PC-3 (cell line): ENCODE results near the gene R3HDM2. TPM values are rescaled to one million over a fixed set of nuclear protein-coding genes. Genes with fewer than 3 reads are reported as not detected.

ENCODE experiments used
- ATAC-seq: fragments of 200-7000 bp; cut with Tn5 transposase; 2 replicates; pipeline ENCODE4 v1.9.1; 2020; ENCODE audit warnings: mild to moderate bottlenecking, moderate library complexity
- BruUV-seq: library from RNA; stranded (reverse); fragments of 400-500 nt; replicated peaks from 2 replicates; lab custom pipeline; 2021; lab: Mats Ljungman, UMichigan
- CTCF ChIA-PET: fragments of 300-600 bp; sonication (Branson Sonifier 250); formaldehyde crosslinking; loops from one replicate; lab custom pipeline; 2022; ENCODE audit warnings: antibody characterized with exemption; lab: Charles Lee
- POLR2A ChIA-PET: fragments of 300-600 bp; sonication (Branson Sonifier 250); formaldehyde crosslinking; loops from one replicate; lab custom pipeline; 2022; ENCODE audit warnings: antibody characterized with exemption; ENCODE audit not compliant: unreplicated experiment; lab: Charles Lee
- DNase-seq: peaks from one replicate; pipeline ENCODE4 v3.0.0-alpha.2; 2015
- H2AFZ ChIP-seq: fragments of 300-600 bp; sonication (generic); 2 replicates; pipeline ENCODE4 v1.6.0; 2016; ENCODE audit warnings: antibody characterized with exemption, low read length
- H3F3A ChIP-seq: fragments of 300-600 bp; sonication (generic); one replicate; pipeline ENCODE4 v1.6.0; 2017; ENCODE audit warnings: antibody characterized with exemption, low read length, control low read depth, mild to moderate bottlenecking; ENCODE audit not compliant: unreplicated experiment
- H3K27ac ChIP-seq: fragments of 300-600 bp; sonication (generic); 2 replicates; pipeline ENCODE4 v1.5.1; 2016; ENCODE audit warnings: mild to moderate bottlenecking, low read length
- H3K27me3 ChIP-seq: fragments of 300-600 bp; sonication (generic); 2 replicates; pipeline ENCODE4 v1.6.1; 2016; ENCODE audit warnings: low read length, mixed read lengths
- H3K36me3 ChIP-seq: fragments of 300-600 bp; sonication (generic); 2 replicates; pipeline ENCODE4 v1.6.1; 2016; ENCODE audit warnings: low read depth, mixed run types, low read length, mixed read lengths
- H3K4me1 ChIP-seq: fragments of 300-600 bp; sonication (generic); 2 replicates; pipeline ENCODE4 v1.5.1; 2016; ENCODE audit warnings: low read length; ENCODE audit not compliant: insufficient read depth
- H3K4me2 ChIP-seq: fragments of 300-600 bp; sonication (generic); 2 replicates; pipeline ENCODE4 v1.6.0; 2016; ENCODE audit warnings: low read length
- H3K4me3 ChIP-seq: fragments of 300-600 bp; sonication (generic); 2 replicates; pipeline ENCODE4 v1.5.1; 2016; ENCODE audit warnings: mild to moderate bottlenecking, low read length, mixed read lengths
- H3K79me2 ChIP-seq: fragments of 300-600 bp; sonication (generic); 2 replicates; pipeline ENCODE4 v1.6.1; 2017; ENCODE audit warnings: low read length, mixed read lengths
- H3K9ac ChIP-seq: fragments of 300-600 bp; sonication (generic); 2 replicates; pipeline ENCODE4 v1.6.0; 2016; ENCODE audit warnings: mild to moderate bottlenecking, low read length
- H3K9me2 ChIP-seq: fragments of 300-600 bp; sonication (generic); replicated peaks from 2 replicates; pipeline ENCODE4 v1.6.1; 2016; ENCODE audit warnings: mixed run types, low read length, mixed read lengths
- H3K9me3 ChIP-seq: fragments of 300-600 bp; sonication (generic); 2 replicates; pipeline ENCODE4 v1.6.1; 2016; ENCODE audit warnings: low read length, mixed read lengths
- H4K20me1 ChIP-seq: fragments of 300-600 bp; sonication (generic); 2 replicates; pipeline ENCODE4 v1.6.1; 2016; ENCODE audit warnings: low read length, mixed read lengths
- EZH2 ChIP-seq: fragments of 300-600 bp; sonication (generic); IDR thresholded peaks from one replicate; pipeline ENCODE4 v1.6.1; 2017; ENCODE audit warnings: antibody characterized with exemption, mild to moderate bottlenecking, low read length; ENCODE audit not compliant: unreplicated experiment
- EZH2phosphoT487 ChIP-seq: fragments of 300-600 bp; sonication (generic); IDR thresholded peaks from 2 replicates; pipeline ENCODE4 v1.6.1; 2018; ENCODE audit warnings: mild to moderate bottlenecking, antibody characterized with exemption, low read length, borderline replicate concordance
- intact Hi-C: fragments of 100-400 bp; cut with micrococcal nuclease; formaldehyde crosslinking; loops from 2 replicates; pipeline ENCODE4 v1.9.0; 2023
- total RNA-seq: library from RNA; depleted of rRNA; stranded (reverse); fragments of >200 nt; gene quantifications from 2 replicates; pipeline ENCODE4 v1.2.3, GENCODE V29; 2014
- TF ChIP-seq, protein P1 (sequence below): fragments of 300-600 bp; sonication (generic); conservative IDR thresholded peaks from 2 replicates; pipeline ENCODE4 v1.5.1; 2017; ENCODE audit warnings: antibody characterized with exemption, low read depth, mild to moderate bottlenecking, low read length

Gene R3HDM2
- total RNA-seq, 1 experiment from 2014 or later = 14.0 TPM

- Histone ChIP-seq H3F3A (no peaks in the 10 kb centered on the region), H3K4me1 (peaks cover 39% of the 10 kb centered on the region), H4K20me1 (no peaks in the 10 kb centered on the region), H3K9me2 (no peaks in the 10 kb centered on the region), H3K27me3 (peaks cover 19% of the 10 kb centered on the region), H3K79me2 (no peaks in the 10 kb centered on the region), H3K36me3 (no peaks in the 10 kb centered on the region), H2AFZ (peak within 1 kb of the TSS; percentile 75), H3K27ac (no peak within 1 kb of the TSS), H3K4me2 (peak within 1 kb of the TSS; percentile 87), H3K4me3 (peak within 1 kb of the TSS; percentile 68), H3K9ac (no peak within 1 kb of the TSS), H3K9me3 (no peaks in the 10 kb centered on the region)
- intact Hi-C loops = no loop called here
- TF ChIP-seq EZH2 (peak; percentile 74), EZH2phosphoT487 (no peak)
- no TSS peak for BruUV-seq
- POLR2A ChIA-PET = no interaction called here
- peak; percentile 7 for ATAC-seq
- CTCF ChIA-PET = interaction anchor here (0.6 kb wide), 1 partner anchor 74 kb away, joined by 5 read pairs; no protein-coding TSS in a partner anchor
- DNase-seq = peak; percentile 40
Observed at GRCh38 chr12:57216014-57216911, 214.6 kb downstream of the R3HDM2 start, which contains the start of gene NXPH4. TSS of gene NXPH4 (plus strand) at chr12:57216794. CDS start at chr12:57216970, 176 bp downstream.

GRCh38 chr12:57215668-57216013, 215.2 kb downstream of the R3HDM2 start:
- Histone ChIP-seq H3K27me3 (peaks cover 19% of the 10 kb centered on the region), H3K9me2 (no peaks in the 10 kb centered on the region), H3K4me2 (peak overlapping the region; percentile 87; the same call in 1 of the 2 replicates), H3K27ac (no peak overlapping the region), H3K79me2 (no peaks in the 10 kb centered on the region), H3K4me3 (no peak overlapping the region), H3K4me1 (peaks cover 39% of the 10 kb centered on the region), H3K36me3 (no peaks in the 10 kb centered on the region), H3K9ac (no peak overlapping the region), H4K20me1 (no peaks in the 10 kb centered on the region), H2AFZ (no peak overlapping the region), H3F3A (no peaks in the 10 kb centered on the region), H3K9me3 (no peaks in the 10 kb centered on the region)
- BruUV-seq = no TSS peak
- ATAC-seq (peak; percentile 10; the same call in 1 of the 2 replicates), DNase-seq (peak; percentile 34)
- ChIA-PET CTCF (no interaction called here), POLR2A (no interaction called here)
- TF ChIP-seq EZH2phosphoT487 = no peak
- TF ChIP-seq EZH2 = no peak
- TF ChIP-seq, protein P1, sequence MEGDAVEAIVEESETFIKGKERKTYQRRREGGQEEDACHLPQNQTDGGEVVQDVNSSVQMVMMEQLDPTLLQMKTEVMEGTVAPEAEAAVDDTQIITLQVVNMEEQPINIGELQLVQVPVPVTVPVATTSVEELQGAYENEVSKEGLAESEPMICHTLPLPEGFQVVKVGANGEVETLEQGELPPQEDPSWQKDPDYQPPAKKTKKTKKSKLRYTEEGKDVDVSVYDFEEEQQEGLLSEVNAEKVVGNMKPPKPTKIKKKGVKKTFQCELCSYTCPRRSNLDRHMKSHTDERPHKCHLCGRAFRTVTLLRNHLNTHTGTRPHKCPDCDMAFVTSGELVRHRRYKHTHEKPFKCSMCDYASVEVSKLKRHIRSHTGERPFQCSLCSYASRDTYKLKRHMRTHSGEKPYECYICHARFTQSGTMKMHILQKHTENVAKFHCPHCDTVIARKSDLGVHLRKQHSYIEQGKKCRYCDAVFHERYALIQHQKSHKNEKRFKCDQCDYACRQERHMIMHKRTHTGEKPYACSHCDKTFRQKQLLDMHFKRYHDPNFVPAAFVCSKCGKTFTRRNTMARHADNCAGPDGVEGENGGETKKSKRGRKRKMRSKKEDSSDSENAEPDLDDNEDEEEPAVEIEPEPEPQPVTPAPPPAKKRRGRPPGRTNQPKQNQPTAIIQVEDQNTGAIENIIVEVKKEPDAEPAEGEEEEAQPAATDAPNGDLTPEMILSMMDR = no peak
- intact Hi-C loops = no loop called here

- no peak overlapping the region for H2AFZ ChIP-seq
- H3K27me3 ChIP-seq = peaks cover 19% of the 10 kb centered on the region
- intact Hi-C loops = no loop called here
- ATAC-seq (no peak), DNase-seq (no peak)
- no peaks in the 10 kb centered on the region for H3F3A ChIP-seq
- H3K27ac ChIP-seq = no peak overlapping the region
- H3K9me2 ChIP-seq = no peaks in the 10 kb centered on the region
- ChIA-PET POLR2A (no interaction called here), CTCF (interaction anchor here (2.5 kb wide), 1 partner anchor 28 kb away, joined by 24 read pairs; no protein-coding TSS in a partner anchor)
- no peak overlapping the region for H3K9ac ChIP-seq
- no peak overlapping the region for H3K4me2 ChIP-seq
- H3K79me2 ChIP-seq = no peaks in the 10 kb centered on the region
- BruUV-seq = no TSS peak
- no peak overlapping the region for H3K4me3 ChIP-seq
- peaks cover 39% of the 10 kb centered on the region for H3K4me1 ChIP-seq
- no peaks in the 10 kb centered on the region for H3K9me3 ChIP-seq
- no peaks in the 10 kb centered on the region for H4K20me1 ChIP-seq
- TF ChIP-seq EZH2 = no peak
- TF ChIP-seq, protein P1 = no peak
- no peak for TF ChIP-seq EZH2phosphoT487
- no peaks in the 10 kb centered on the region for H3K36me3 ChIP-seq
Observed at GRCh38 chr12:57215065-57215464, 215.8 kb downstream of the R3HDM2 start.
